Activated CD4-positive, alpha-beta memory T cell treated with anti-CD3 and anti-CD28 coated beads, Interleukin-2, amount 10 ng/mL, durations not matched to agents 7 days and 5 days (primary cell): ENCODE measurements around the gene HCLS1. TPM values are rescaled to one million over a fixed set of nuclear protein-coding genes. Genes with fewer than 3 reads are reported as not detected.

Experiments
- CTCF ChIA-PET: fragments of 350-600 bp; sonication (Branson Sonifier 250); formaldehyde crosslinking; loops from one replicate; lab custom pipeline; 2021; ENCODE audit warnings: antibody characterized with exemption, inconsistent platforms; lab: Charles Lee
- POLR2A ChIA-PET: fragments of 350-600 bp; sonication (Branson Sonifier 250); formaldehyde crosslinking; loops from one replicate; lab custom pipeline; 2021; ENCODE audit warnings: antibody characterized with exemption; lab: Charles Lee
- DNase-seq: peaks from one replicate; pipeline ENCODE4 v3.0.0-alpha.2; 2020
- H3K27ac Mint-ChIP-seq: one replicate; pipeline ENCODE4 v1.8.0; 2021; ENCODE audit warnings: mild to moderate bottlenecking, mixed read lengths
- H3K27me3 Mint-ChIP-seq: one replicate; pipeline ENCODE4 v1.8.0; 2021; ENCODE audit warnings: mixed read lengths
- H3K36me3 Mint-ChIP-seq: one replicate; pipeline ENCODE4 v1.8.0; 2021; ENCODE audit warnings: low read depth, mixed read lengths
- H3K4me1 Mint-ChIP-seq: one replicate; pipeline ENCODE4 v1.8.0; 2021; ENCODE audit warnings: mixed read lengths
- H3K4me3 Mint-ChIP-seq: one replicate; pipeline ENCODE4 v1.8.0; 2021; ENCODE audit warnings: mild to moderate bottlenecking, mixed read lengths
- H3K9me3 Mint-ChIP-seq: one replicate; pipeline ENCODE4 v1.8.0; 2021; ENCODE audit warnings: mixed read lengths
- total RNA-seq, 2 experiments: library from RNA; stranded (reverse); gene quantifications; one replicate each; pipeline ENCODE4 v1.2.3, GENCODE V29; 2021

HCLS1 gene
- total RNA-seq, 2 experiments from 2014 or later: 380 to 382 TPM

DNA sequence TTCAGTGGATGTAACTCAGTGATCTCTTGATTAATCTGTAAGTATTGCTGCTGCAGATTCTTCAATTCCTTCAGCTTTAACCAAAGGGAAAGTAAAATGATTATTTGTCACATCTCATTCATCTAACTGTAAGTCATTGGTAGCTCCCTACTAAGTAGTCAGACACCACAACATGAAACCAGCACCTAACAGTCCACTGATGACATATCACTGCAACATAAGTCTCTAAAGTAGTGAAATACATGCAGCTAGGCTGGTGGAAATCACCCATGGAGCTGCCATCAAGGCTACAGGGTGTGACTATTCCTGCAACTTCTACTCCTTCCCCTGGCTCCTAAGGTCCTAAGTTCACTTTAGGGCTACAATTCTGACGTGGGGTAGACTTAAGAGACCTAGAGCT is 21.1 kb upstream of the HCLS1 start:
- H3K27ac Mint-ChIP-seq: no peak overlapping the region
- ChIA-PET POLR2A (interaction anchor here (1.1 to 1.5 kb wide), 2 partner anchors 9 to 38 kb away, joined by 3 to 4 read pairs; no protein-coding TSS in a partner anchor), CTCF (interaction anchor here (1.9 to 2.4 kb wide), 2 partner anchors 10 to 17 kb away, joined by 5 read pairs; no protein-coding TSS in a partner anchor)
- H3K4me1 Mint-ChIP-seq: peaks cover 15% of the 10 kb centered on the region
- H3K27me3 Mint-ChIP-seq: no peaks in the 10 kb centered on the region
- no peak overlapping the region for H3K4me3 Mint-ChIP-seq
- DNase-seq: no peak
- peaks cover 68% of the 10 kb centered on the region for H3K36me3 Mint-ChIP-seq
- H3K9me3 Mint-ChIP-seq: peaks cover 6% of the 10 kb centered on the region

DNA sequence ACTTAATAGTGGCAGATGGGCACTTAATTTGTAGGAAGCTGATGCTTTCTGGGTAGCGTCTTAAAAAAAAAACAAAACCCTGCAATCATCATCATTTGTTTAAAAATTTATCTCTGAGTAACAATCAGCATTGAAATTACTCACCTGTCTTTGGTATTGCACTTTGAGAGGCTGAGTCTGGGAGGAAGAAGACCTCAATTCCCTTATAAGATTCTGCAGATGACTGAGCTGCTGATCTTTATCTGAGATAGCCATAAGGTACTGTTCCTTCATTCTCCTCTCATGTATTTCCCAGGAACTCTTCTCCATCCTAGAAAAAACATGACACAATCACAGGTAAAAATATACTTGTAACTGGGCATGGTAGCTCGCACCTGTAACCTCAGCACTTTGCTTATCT is 16.4 kb upstream of the HCLS1 start:
- no peak overlapping the region for H3K4me3 Mint-ChIP-seq
- CTCF ChIA-PET: no interaction called here
- POLR2A ChIA-PET: interaction anchor here (0.8 to 3.4 kb wide), 5 partner anchors 16 to 25 kb away, joined by 3 to 17 read pairs (median 3); partner anchors contain the start of gene HCLS1
- peaks cover 73% of the 10 kb centered on the region for H3K36me3 Mint-ChIP-seq
- H3K4me1 Mint-ChIP-seq: peaks cover 11% of the 10 kb centered on the region
- no peak overlapping the region for H3K27ac Mint-ChIP-seq
- H3K27me3 Mint-ChIP-seq: no peaks in the 10 kb centered on the region
- no peaks in the 10 kb centered on the region for H3K9me3 Mint-ChIP-seq
- no peak for DNase-seq

DNA sequence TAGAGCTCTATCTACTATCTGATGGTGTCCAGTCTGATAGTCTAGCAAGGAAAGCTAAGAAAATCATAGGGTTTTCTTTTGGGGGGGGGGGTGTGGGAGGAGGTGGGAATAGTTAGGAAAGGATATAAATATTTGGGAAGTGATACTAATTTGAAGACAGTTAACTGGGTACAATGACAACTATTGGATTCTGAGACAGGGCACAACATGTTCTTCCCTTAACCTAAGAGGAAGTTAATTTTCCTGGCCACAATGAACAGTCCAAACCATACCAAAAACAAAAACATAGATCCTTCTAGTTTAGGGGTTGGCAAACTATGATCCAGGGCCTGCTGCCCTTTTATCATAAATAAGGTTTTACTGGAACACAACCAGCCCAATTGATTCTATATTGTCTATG is 10.0 kb upstream of the HCLS1 start:
- POLR2A ChIA-PET: no interaction called here
- DNase-seq: no peak
- Mint-ChIP-seq H3K36me3 (peaks cover 64% of the 10 kb centered on the region), H3K4me3 (no peak overlapping the region), H3K27me3 (no peaks in the 10 kb centered on the region), H3K27ac (no peak overlapping the region), H3K9me3 (no peaks in the 10 kb centered on the region), H3K4me1 (no peaks in the 10 kb centered on the region)
- CTCF ChIA-PET: interaction anchor here (1.3 kb wide), 1 partner anchor 9 kb away, joined by 5 read pairs; the partner anchor contains the start of gene HCLS1

DNA sequence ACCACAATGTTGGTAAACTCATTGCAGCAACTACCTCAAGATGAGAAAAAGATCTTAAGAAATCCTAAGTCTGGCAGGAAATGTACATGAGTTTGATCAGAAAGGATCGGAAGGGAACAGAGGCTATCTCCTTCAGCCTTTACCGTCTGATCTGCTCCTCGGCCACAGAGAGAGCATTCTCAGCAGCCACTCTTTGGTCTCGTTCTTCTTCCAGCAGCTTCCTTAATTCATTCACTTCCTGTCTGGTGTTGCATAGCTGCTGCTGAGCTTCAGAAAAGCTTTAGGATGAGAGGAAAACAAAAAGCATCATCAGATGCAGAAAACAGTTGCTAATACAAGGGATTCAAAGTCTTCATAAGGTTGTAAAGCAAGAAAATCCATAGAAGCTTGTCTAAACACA is 6.6 kb upstream of the HCLS1 start:
- DNase-seq: no peak
- no peaks in the 10 kb centered on the region for H3K27me3 Mint-ChIP-seq
- no peak overlapping the region for H3K27ac Mint-ChIP-seq
- no peaks in the 10 kb centered on the region for H3K9me3 Mint-ChIP-seq
- H3K36me3 Mint-ChIP-seq: peaks cover 63% of the 10 kb centered on the region
- no peaks in the 10 kb centered on the region for H3K4me1 Mint-ChIP-seq
- ChIA-PET POLR2A (no interaction called here), CTCF (no interaction called here)
- H3K4me3 Mint-ChIP-seq: no peak overlapping the region

DNA sequence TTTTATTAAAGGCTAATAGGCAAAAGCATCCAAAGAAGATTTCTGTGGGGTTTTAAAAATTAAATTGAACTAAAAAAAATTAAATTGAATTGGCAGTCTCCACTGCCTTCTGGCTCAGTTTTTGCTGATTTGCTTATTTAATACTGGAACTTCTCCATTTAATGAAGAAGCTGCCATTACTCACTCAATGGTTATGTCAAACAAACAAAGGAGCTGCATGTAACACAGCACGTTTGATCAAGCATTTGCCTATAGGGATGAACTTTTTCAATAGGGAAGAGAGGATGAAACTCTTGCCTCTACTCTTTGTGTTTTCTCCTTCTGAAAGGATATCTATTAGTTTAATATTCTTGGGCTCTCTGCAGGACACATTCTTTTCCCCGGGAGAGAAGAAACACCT is 4.8 kb upstream of the HCLS1 start:
- H3K4me1 Mint-ChIP-seq: peaks cover 12% of the 10 kb centered on the region
- H3K4me3 Mint-ChIP-seq: no peak overlapping the region
- ChIA-PET CTCF (no interaction called here), POLR2A (interaction anchor here (0.5 kb wide), 1 partner anchor 47 kb away, joined by 3 read pairs; no protein-coding TSS in a partner anchor)
- H3K27ac Mint-ChIP-seq: no peak overlapping the region
- H3K27me3 Mint-ChIP-seq: no peaks in the 10 kb centered on the region
- DNase-seq: no peak
- no peaks in the 10 kb centered on the region for H3K9me3 Mint-ChIP-seq
- peaks cover 71% of the 10 kb centered on the region for H3K36me3 Mint-ChIP-seq

DNA sequence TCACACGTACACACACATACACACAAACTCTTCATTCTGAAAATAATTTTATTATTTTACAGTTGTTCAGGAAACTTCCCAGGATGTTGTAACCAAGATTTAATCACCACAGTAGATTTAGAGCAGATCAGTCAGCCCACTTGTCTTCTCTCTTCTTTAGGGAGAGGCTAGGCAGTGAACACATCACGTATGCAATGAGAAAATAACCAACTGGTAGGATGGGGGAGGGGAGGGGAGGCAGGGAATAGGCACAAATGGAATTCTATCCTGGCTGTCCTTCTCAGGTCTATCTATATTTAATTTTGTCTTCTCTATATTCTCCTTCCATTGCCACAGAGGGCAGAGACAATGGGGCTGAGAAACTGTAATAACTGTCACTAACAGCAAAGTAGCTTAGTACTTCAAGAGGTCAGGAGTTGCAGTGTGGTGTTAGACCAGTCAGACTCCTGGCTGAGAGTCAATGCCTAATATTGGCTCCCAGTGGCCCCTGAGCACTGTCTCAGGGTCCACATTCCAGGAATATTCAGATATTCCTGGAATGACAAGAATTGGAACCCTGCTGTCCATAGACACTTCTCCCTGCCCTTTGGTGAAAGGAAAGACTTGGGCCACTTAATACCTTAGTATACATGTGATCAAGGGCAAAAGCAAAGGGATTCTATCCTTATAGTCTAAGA is 2.6 kb upstream of the HCLS1 start:
- Mint-ChIP-seq H3K27me3 (no peaks in the 10 kb centered on the region), H3K9me3 (no peaks in the 10 kb centered on the region), H3K4me3 (no peak overlapping the region), H3K4me1 (peaks cover 28% of the 10 kb centered on the region), H3K27ac (no peak overlapping the region), H3K36me3 (peaks cover 78% of the 10 kb centered on the region)
- DNase-seq: no peak
- ChIA-PET CTCF (no interaction called here), POLR2A (no interaction called here)

DNA sequence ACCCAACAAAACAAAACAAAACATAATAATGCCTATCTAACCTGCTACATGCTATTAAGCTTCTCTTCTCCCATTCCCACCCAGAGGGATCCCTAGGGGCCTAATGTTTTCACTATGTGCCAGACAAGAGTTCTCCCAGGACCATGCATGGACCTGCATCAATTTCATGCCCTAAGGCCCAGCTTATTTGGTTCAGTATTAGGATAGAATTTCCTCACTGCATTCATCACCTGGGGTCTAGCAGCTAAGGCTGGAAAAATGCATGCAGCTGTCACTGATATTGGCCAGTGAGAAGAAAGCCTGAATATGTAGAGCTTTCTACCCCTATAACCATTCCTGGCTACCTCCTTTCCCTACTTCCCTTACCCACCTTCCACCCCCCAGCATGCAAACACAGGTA is 2.0 kb upstream of the HCLS1 start:
- POLR2A ChIA-PET: interaction anchor here (3.7 to 4.0 kb wide), 2 partner anchors 28 to 87 kb away, joined by 32 to 45 read pairs; partner anchors contain the start of gene GOLGB1
- no peak for DNase-seq
- H3K36me3 Mint-ChIP-seq: peaks cover 78% of the 10 kb centered on the region
- H3K9me3 Mint-ChIP-seq: no peaks in the 10 kb centered on the region
- no peaks in the 10 kb centered on the region for H3K27me3 Mint-ChIP-seq
- no peak overlapping the region for H3K4me3 Mint-ChIP-seq
- CTCF ChIA-PET: no interaction called here
- H3K4me1 Mint-ChIP-seq: peaks cover 33% of the 10 kb centered on the region
- H3K27ac Mint-ChIP-seq: no peak overlapping the region

DNA sequence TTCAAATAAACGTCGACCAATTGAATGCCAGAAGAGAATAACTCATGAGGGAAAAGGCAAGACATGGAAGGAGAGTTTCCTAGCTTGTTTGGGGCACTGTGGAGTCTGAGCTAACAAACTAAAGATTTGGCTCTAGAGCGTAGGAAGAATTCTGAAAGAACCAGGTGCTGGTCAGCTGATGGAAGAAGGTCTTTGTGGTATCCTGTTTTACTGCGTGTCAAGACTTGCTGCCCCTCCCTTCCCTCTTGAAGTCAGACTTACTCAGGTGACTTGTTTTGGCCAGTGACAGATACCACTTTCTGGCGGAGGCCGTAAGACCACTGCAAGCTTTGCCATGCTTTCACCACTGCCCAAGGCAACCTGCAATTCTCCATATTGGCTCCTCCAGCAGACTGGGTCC is 673 bp upstream of the HCLS1 start:
- Mint-ChIP-seq H3K36me3 (peaks cover 81% of the 10 kb centered on the region), H3K9me3 (no peaks in the 10 kb centered on the region), H3K4me3 (peak overlapping the region; percentile 88), H3K27ac (peak overlapping the region; percentile 96), H3K4me1 (peaks cover 47% of the 10 kb centered on the region), H3K27me3 (no peaks in the 10 kb centered on the region)
- CTCF ChIA-PET: interaction anchor here (0.9 to 1.8 kb wide), 5 partner anchors 9 to 439 kb away, joined by 3 to 7 read pairs (median 3); partner anchors contain the start of gene POLQ
- DNase-seq: no peak
- POLR2A ChIA-PET: interaction anchor here (0.7 to 4.0 kb wide), 23 partner anchors 9 to 1132 kb away, joined by 3 to 45 read pairs (median 4); partner anchors contain the start of genes DTX3L, EAF2, GOLGB1 and HSPBAP1

DNA sequence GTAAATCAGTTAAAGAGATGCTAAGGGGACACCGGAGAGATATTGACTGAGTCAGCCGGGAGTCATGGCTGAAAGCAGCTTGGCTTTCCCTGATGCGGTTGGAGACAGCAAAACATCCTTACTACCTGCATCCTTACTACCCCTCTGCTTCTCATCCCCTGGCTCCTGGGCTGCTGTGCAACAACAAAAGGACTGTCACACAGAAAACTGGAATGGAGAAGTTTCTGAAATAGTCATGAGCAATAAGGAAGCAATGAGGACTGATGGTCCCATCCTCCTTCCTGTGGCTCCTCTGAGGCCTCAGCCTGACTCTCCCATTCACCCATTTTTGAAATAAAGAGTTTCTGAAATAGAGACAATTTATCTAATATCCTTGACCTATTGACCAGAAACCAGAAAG is 1.1 kb downstream of the HCLS1 start:
- ChIA-PET POLR2A (interaction anchor here (0.9 to 4.0 kb wide), 14 partner anchors 10 to 1020 kb away, joined by 3 to 45 read pairs (median 8); partner anchors contain the start of genes EAF2, GOLGB1, IQCB1 and POLQ), CTCF (interaction anchor here (0.6 to 1.8 kb wide), 2 partner anchors 113 to 442 kb away, joined by 3 to 7 read pairs; partner anchors contain the start of gene POLQ)
- Mint-ChIP-seq H3K9me3 (no peaks in the 10 kb centered on the region), H3K36me3 (peaks cover 75% of the 10 kb centered on the region), H3K4me1 (peaks cover 61% of the 10 kb centered on the region), H3K4me3 (peak overlapping the region; percentile 88), H3K27me3 (no peaks in the 10 kb centered on the region), H3K27ac (peak overlapping the region; percentile 96)
- DNase-seq: no peak

DNA sequence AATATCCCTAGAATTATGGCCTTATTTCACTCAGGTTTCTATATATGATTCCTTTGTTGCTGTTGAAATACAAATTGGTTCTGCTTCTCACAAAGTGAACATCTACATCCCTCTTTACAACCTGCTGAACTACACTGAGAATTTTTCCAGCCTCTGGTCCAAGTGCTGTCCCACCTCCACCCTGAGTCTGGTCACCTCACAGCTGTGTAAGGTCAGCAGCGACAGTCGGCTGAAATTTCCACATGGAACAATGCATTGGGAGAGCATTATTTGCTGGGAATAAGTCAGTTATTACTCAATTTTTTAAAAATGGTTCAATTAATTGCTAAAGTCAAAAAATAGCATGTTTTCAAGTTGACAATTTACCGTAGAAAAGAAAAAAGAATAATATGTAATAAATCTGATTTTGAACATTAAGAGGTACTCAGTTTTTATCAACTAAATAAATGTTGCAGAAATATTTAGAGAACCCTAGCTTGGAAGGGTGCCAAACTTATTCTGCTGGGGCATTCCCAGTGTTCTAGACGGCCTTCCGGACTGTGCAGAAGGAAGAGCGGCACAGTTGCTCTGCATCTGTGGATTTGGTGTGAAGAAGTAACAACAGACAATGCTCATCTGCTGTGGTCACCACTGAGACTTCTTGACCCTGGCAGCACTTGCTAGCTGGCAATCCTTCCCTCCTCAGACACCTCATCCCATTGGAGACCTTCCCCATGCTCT is 1.8 kb downstream of the HCLS1 start:
- CTCF ChIA-PET: no interaction called here
- no peak for DNase-seq
- Mint-ChIP-seq H3K4me1 (peaks cover 68% of the 10 kb centered on the region), H3K9me3 (no peaks in the 10 kb centered on the region), H3K27ac (peak overlapping the region; percentile 96), H3K27me3 (no peaks in the 10 kb centered on the region), H3K4me3 (peak overlapping the region; percentile 88), H3K36me3 (peaks cover 78% of the 10 kb centered on the region)
- POLR2A ChIA-PET: interaction anchor here (1.0 to 4.0 kb wide), 4 partner anchors 32 to 176 kb away, joined by 3 to 45 read pairs (median 24); partner anchors contain the start of genes EAF2, GOLGB1 and IQCB1

DNA sequence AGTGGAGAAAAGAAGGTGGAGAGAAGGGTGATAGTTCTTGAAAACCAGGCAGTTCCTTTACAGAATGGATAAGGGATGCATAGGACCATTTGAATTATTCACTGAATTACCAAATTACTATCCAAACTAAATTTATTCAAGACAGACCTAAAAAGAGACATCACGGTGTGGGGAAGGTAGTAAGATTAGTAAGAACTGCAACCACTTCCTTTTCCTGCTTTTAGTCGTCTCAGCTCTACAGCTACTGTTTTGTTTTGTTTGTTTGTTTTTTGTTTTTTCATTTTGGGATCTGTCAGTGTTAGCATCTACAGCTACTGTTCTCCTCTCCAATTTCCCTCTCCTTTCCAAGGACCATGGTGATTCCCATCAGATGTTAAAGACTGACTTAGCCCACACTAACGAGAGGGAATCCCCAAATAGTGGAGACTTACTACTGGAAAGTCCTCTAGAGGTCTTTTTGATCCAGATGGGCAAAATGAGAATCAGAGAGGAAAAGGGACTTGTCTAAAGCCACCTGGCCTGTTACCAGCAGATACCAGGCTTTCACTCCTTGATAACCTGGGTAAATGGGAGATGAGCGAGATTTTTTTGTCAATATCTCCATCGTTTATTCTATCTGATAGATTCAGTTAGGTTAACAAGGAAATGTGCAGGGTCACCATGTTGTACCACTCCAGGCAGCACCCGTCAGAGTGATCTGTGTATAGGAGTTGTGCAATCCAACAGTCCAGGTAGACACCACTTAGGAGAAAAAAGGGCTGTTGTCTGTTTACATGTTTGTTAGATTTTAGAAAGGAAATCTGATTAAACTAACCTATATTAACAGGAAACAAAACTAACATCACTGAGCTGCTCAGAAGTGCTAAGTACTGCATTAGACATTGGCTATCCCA is 6.0 kb downstream of the HCLS1 start:
- peaks cover 85% of the 10 kb centered on the region for H3K4me1 Mint-ChIP-seq
- DNase-seq: no peak
- no peaks in the 10 kb centered on the region for H3K9me3 Mint-ChIP-seq
- ChIA-PET CTCF (no interaction called here), POLR2A (interaction anchor here (0.6 to 1.3 kb wide), 7 partner anchors 11 to 912 kb away, joined by 3 to 4 read pairs (median 3); partner anchors contain the start of genes GOLGB1, GTF2E1 and RABL3)
- no peaks in the 10 kb centered on the region for H3K27me3 Mint-ChIP-seq
- H3K36me3 Mint-ChIP-seq: peaks cover 83% of the 10 kb centered on the region
- H3K27ac Mint-ChIP-seq: peak overlapping the region; percentile 91
- H3K4me3 Mint-ChIP-seq: peak overlapping the region; percentile 58

DNA sequence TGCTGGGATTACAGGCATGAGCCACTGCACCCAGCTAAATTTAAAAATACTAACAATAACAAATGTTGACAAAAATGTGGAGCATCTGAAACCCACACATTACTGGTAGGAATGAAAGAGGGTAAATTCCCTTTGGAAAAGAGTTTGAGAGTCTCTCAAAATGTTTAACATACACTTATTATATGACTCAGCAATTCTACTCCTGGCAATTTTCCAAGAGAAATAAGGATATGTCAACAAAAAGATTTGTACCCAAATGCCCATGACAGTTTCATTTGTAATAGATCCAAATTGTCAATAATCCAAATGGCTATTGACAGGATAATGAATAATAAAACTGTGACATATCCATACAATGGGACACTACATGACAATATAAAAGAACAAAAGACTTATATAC is 9.0 kb downstream of the HCLS1 start:
- Mint-ChIP-seq H3K4me1 (peaks cover 64% of the 10 kb centered on the region), H3K27ac (no peak overlapping the region), H3K27me3 (no peaks in the 10 kb centered on the region)

More for the DNA sequence above, 9.0 kb downstream of the HCLS1 start:
- Mint-ChIP-seq H3K4me3 (no peak overlapping the region), H3K36me3 (peaks cover 75% of the 10 kb centered on the region), H3K9me3 (no peaks in the 10 kb centered on the region)
- ChIA-PET POLR2A (interaction anchor here (4.0 kb wide), 1 partner anchor 9 kb away, joined by 18 read pairs; the partner anchor contains the start of gene HCLS1), CTCF (no interaction called here)
- no peak for DNase-seq
